ENCODE measurements around the gene TSEN54.

The TSEN54 gene

DNA sequence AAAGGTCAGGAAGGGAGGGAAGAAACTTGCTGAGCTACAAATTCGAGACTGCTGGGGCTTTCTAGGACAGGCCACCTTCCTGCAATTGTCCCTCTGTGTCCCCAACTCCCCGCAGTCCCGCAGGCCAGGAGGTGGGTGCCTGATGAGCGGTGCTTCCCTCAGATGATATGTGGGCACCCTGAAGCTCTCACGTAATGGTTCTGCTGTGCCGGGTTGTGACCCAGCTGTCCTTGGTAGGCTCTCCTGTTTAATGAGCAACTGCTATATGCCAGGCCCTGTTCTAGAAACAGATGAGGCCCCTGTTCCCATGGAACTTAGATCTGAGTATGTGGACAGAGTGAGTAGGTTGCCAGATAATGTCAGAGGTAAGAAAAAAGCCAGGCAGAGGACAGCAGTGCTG lies 49.3 kb downstream of the TSEN54 start:
- no peak for DNase-seq (ENCODE audit: low spot score)

GRCh38 chr17:75566416-75566815 lies 50.1 kb downstream of the TSEN54 start:
- no peak for DNase-seq (ENCODE audit: low spot score)

DNA sequence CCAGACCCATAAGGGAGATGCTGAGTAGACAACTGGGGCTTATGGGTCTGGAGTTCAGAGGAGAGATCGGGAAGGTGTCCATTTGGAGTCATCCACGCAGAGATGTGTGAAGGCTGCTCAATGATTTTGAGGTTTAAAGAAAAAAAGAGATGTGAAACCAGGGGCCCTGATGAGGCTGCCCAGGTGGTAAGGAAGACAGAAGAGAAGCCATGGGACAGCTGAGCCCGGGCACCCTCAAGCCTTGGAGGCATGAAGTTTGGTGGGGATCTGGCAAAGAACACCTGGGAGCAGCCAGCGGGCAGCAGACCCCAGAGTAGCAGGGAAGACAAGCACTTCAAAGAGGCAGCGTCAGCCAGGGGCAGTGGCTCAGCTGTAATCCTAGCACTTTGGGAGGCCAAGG lies 50.5 kb downstream of the TSEN54 start:
- DNase-seq (ENCODE audit: low spot score) = no peak

DNA sequence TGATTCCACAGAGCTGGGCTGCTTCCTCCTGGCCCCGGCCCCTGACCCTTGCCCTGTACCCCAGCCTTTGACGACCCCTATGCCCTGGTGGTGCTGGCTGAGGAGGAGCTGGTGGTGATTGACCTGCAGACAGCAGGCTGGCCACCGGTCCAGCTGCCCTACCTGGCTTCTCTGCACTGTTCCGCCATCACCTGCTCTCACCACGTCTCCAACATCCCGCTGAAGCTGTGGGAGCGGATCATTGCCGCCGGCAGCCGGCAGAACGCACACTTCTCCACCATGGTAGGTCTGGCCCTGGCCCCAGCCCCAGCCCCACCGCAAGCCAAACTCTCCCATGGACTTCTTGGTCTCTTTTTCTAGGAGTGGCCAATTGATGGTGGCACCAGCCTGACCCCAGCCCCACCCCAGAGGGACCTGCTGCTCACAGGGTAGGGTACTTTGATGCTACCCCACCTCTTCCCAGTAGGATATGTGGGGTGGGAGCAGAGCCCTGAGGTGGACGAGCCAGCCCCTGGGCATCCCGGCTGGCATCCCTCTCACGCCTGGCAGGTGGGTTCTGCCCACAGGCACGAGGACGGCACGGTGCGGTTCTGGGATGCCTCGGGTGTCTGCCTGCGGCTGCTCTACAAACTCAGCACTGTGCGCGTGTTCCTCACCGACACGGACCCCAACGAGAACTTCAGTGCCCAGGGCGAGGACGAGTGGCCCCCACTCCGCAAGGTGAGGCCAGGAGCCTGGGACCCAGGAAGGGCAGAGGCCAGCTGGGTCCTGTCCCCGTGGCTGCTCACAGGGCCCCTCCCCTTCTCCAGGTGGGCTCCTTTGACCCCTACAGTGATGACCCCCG lies 52.3 kb downstream of the TSEN54 start:
- no peak for DNase-seq (ENCODE audit: low spot score)

- no peak for DNase-seq (ENCODE audit: low spot score)
These were observed 53.8 kb downstream of the TSEN54 start for GRCh38 chr17:75570034-75570676.

- no peak for DNase-seq (ENCODE audit: low spot score)
These were observed 54.4 kb downstream of the TSEN54 start for GRCh38 chr17:75570772-75571171.

- DNase-seq (ENCODE audit: low spot score) = no peak
These were observed 55.0 kb downstream of the TSEN54 start for GRCh38 chr17:75571197-75571884.

DNA sequence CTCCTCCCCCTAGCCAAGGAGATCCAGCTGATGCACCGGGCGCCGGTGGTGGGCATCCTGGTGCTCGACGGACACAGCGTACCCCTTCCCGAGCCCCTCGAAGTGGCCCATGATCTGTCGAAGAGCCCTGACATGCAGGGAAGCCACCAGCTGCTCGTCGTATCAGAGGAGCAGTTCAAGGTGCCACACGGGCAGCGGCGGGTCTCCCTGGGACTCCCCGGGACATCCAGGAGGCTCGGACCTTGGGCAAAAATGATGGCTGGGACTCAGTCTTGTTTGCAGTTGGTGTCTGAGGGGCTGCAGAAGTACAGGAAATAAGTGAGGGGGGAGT lies 55.5 kb downstream of the TSEN54 start:
- DNase-seq (ENCODE audit: low spot score) = no peak

DNA sequence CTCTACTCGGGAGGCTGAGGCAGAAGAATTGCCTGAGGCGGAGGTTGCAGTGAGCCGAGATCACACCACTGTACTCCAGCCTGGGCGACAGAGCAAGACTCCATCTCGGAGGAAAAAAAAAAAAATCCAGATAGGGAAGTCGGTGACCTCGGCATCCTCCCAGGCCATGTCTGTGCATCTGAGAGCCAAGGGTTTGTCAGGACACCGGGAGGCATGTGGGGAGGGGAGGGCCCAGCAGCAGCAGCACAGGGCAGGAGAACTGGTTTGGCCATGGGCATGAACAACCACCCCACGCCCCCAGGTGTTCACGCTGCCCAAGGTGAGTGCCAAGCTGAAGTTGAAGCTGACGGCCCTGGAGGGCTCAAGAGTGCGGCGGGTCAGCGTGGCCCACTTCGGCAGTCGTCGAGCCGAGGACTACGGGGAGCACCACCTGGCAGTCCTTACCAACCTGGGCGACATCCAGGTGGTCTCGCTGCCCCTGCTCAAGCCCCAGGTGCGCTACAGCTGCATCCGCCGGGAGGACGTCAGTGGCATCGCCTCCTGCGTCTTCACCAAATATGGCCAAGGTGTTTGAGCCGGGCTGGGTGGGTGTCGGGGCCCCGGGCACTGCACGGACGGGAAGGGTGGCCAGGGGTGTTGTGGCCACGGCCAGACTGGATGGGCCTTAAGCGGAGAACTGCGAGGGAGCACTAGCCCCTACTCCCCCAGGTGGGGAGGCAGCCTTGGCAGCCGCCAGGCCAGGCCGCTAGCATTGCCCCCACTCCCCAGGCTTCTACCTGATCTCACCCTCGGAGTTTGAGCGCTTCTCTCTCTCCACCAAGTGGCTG lies 56.6 kb downstream of the TSEN54 start:
- DNase-seq (ENCODE audit: low spot score) = no peak

DNA sequence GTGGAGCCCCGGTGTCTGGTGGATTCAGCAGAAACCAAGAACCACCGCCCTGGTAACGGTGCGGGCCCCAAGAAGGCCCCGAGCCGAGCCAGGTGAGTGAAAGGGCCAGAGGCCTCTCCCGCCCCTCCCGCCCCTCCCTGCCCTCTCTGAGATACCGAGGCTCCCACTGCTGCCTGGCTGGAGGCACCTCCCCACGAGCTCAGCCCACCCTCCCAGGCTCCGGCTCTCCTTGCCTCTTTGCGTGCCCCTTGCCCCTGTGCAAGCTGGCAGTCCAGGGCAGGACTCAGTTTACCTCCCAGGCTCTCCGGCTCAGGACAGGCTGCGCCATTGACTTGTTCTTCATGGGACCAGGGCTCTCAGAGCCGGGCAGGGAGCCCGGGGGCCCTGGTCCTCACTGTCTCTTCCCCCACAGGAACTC lies 57.2 kb downstream of the TSEN54 start:
- DNase-seq (ENCODE audit: low spot score) = no peak

GRCh38 chr17:75573994-75574393 lies 57.7 kb downstream of the TSEN54 start:
- no peak for DNase-seq (ENCODE audit: low spot score)

Measured in iPS-NIHi11 (cell line).